A549 (cell line): ENCODE measurements around the gene FILIP1L.
A peak's percentile ranks its signal among the peaks of the same experiment; 100 is the strongest.

ENCODE experiments used
- BHLHE40 ChIP-seq: IDR thresholded peaks from 2 replicates; pipeline ENCODE4 v1.6.1; 2012; ENCODE audit warnings: low read depth, low read length, inconsistent platforms
- EP300 ChIP-seq, 2 experiments: fragments of >200 bp; sonication (Bioruptor Twin); formaldehyde crosslinking; IDR thresholded peaks; 2 replicates in 1 of 2; 3 replicates in 1 of 2; pipeline ENCODE4 v1.6.1; 2016 to 2017
- JUN ChIP-seq, 2 experiments: fragments of >200 bp; sonication (Bioruptor Twin); formaldehyde crosslinking; IDR thresholded peaks; 2 replicates in 1 of 2; 3 replicates in 1 of 2; pipeline ENCODE4 v1.6.1; 2016 to 2017
- POLR2A ChIP-seq: IDR thresholded peaks from 2 replicates; pipeline ENCODE4 v1.6.1; 2012; ENCODE audit warnings: mild to moderate bottlenecking, low read length
- ZFP36 ChIP-seq: fragments of 450-650 bp; IDR thresholded peaks from 2 replicates; pipeline ENCODE4 v1.6.1; 2014; ENCODE audit warnings: borderline replicate concordance; ENCODE audit not compliant: partially characterized antibody
- TF ChIP-seq, protein P1 (sequence below): fragments of >200 bp; sonication (Bioruptor Twin); formaldehyde crosslinking; IDR thresholded peaks from 3 replicates; pipeline ENCODE4 v1.5.1; 2016
- TF ChIP-seq, protein P2 (sequence below): fragments of >200 bp; sonication (Bioruptor Twin); formaldehyde crosslinking; IDR thresholded peaks from 2 replicates; pipeline ENCODE4 v1.6.1; 2016

DNA sequence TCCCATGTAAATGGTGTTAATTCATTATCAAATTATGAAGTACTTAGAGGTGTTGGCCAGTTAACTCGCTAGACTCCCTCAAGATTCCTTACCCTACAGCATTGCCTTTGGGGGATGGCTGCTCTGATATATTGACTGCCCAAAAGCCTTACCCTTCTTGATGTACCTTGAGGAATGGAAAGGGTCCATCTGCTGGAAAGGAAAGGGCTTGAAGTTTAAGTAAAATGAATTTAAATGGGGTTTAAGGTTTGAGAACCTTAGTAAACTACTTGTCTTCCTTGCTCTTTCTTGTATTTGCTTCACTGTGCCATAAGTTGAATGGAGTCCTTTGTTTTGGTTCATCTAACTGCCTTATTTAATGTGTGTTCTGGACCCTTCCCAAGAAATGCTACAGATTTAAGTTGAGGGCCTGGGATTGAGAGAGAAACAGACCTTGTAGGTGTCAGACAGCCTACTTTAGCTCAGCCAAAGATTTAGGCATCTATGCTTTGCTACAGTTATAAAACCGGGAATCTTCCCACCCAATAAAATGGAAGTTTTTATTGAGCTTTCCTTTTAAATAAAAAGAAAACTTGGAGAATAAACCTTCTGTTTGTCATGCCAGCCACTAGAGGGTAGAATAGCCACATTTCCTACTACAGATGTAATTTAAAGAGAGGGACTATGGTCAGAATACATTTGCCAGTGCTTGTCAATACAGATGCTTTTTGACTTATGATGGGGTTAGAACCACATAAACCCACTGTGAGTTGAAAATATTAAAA lies 271.3 kb downstream of the FILIP1L start:
- TF ChIP-seq, protein P1, sequence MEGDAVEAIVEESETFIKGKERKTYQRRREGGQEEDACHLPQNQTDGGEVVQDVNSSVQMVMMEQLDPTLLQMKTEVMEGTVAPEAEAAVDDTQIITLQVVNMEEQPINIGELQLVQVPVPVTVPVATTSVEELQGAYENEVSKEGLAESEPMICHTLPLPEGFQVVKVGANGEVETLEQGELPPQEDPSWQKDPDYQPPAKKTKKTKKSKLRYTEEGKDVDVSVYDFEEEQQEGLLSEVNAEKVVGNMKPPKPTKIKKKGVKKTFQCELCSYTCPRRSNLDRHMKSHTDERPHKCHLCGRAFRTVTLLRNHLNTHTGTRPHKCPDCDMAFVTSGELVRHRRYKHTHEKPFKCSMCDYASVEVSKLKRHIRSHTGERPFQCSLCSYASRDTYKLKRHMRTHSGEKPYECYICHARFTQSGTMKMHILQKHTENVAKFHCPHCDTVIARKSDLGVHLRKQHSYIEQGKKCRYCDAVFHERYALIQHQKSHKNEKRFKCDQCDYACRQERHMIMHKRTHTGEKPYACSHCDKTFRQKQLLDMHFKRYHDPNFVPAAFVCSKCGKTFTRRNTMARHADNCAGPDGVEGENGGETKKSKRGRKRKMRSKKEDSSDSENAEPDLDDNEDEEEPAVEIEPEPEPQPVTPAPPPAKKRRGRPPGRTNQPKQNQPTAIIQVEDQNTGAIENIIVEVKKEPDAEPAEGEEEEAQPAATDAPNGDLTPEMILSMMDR = peak; percentile 87
- TF ChIP-seq BHLHE40 (no peak), POLR2A (no peak), EP300 (IDR thresholded peaks at IDR 0.05) (no peak), JUN (IDR thresholded peaks at IDR 0.05) (no peak), ZFP36 (no peak)
- TF ChIP-seq, protein P2, sequence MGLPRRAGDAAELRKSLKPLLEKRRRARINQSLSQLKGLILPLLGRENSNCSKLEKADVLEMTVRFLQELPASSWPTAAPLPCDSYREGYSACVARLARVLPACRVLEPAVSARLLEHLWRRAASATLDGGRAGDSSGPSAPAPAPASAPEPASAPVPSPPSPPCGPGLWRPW = no peak
